Esophagus squamous epithelium (tissue), 5 donors: ENCODE data around the gene CARS2. TPM values are rescaled to one million over a fixed set of nuclear protein-coding genes. Genes with fewer than 3 reads are reported as not detected.
A peak's percentile ranks its signal among the peaks of the same experiment; 100 is the strongest.

Experiments
- DNase-seq: peaks from one replicate; lab custom pipeline; 2025; lab: John Stamatoyannopoulos, UW
- H3K27ac ChIP-seq, 4 donors: fragments of 200-600 bp; sonication (generic); one replicate each; pipeline ENCODE4 v1.5.1; 2016 to 2019; ENCODE audit warnings: mild to moderate bottlenecking in 1 of 4
- H3K27me3 ChIP-seq, 4 donors: fragments of 200-600 bp; sonication (generic); 1 replicate in 3 of 4; 2 replicates in 1 of 4; pipeline versions ENCODE4 v1.5.1 to v1.6.0; 2017 to 2021; ENCODE audit warnings: antibody characterized with exemption in 1 of 4
- H3K36me3 ChIP-seq, 3 donors: fragments of 200-600 bp; sonication (generic); one replicate each; pipeline ENCODE4 v1.5.1; 2016 to 2019
- H3K4me1 ChIP-seq, 3 donors: fragments of 200-600 bp; sonication (generic); one replicate each; pipeline ENCODE4 v1.5.1; 2017 to 2019
- H3K4me3 ChIP-seq, 4 donors: fragments of 200-600 bp; sonication (generic); 1 replicate in 3 of 4; 2 replicates in 1 of 4; pipeline ENCODE4 v1.5.1; 2016 to 2019; ENCODE audit warnings: mild to moderate bottlenecking in 2 of 4, moderate library complexity in 1 of 4
- H3K9me3 ChIP-seq, 3 donors: fragments of 200-600 bp; sonication (generic); one replicate each; pipeline ENCODE4 v1.5.1; 2016 to 2019
- POLR2A ChIP-seq, 4 donors: fragments of 450-650 bp; IDR thresholded peaks; one replicate each; pipeline ENCODE4 v1.6.1; 2017; ENCODE audit warnings: antibody characterized with exemption in 4 of 4, mild to moderate bottlenecking in 4 of 4, moderate library complexity in 3 of 4
- WGBS, 2 donors: methylation state at CpG; one replicate each; pipeline ENCODE4 v1.1.5; 2018; 5-methylcytosine and 5-hydroxymethylcytosine counted together
- intact Hi-C: fragments of 100-400 bp; cut with DNase I; formaldehyde crosslinking; loops from one replicate; pipeline ENCODE4 v1.15.0; 2022
- total RNA-seq, 4 donors: library from RNA; depleted of rRNA; stranded (reverse); fragments of >200 nt; gene quantifications; one replicate each; pipeline ENCODE4 v1.1.0, GENCODE V29; 2016
- TF ChIP-seq, protein P1 (sequence below), 6 experiments: fragments of 450-650 bp in 4 of 6; fragments of 200-600 bp in 2 of 6; sonication (generic) in 2 of 6; IDR thresholded peaks; one replicate each; pipeline ENCODE4 v1.5.1; 2016 to 2019; ENCODE audit warnings: antibody characterized with exemption in 6 of 6, mild to moderate bottlenecking in 4 of 6, moderate library complexity in 4 of 6
- donor health status: DM: yes; HTN: yes; CAD: no.

The CARS2 gene
- total RNA-seq, 4 donors from 2014 or later = 24.9 to 54.9 (median 33.5) TPM

GRCh38 chr13:110639935-110640334, 66.0 kb downstream of the CARS2 start:
- Histone ChIP-seq H3K4me3 (no peak overlapping the region), H3K36me3 (peaks cover 35 to 94% (median 48%) of the 10 kb centered on the region in 3 donors), H3K27me3 (no peaks in the 10 kb centered on the region), H3K4me1 (peaks cover 2 to 26% (median 4%) of the 10 kb centered on the region in 3 donors), H3K9me3 (no peaks in the 10 kb centered on the region), H3K27ac (peak overlapping the region in 1 of 4 donors; percentile 39)
- no peak for DNase-seq
- 76 to 85% methylated on average over 5 of the region's 5 CpGs for WGBS, 2 donors
- intact Hi-C loops = no loop called here
- TF ChIP-seq, protein P1, sequence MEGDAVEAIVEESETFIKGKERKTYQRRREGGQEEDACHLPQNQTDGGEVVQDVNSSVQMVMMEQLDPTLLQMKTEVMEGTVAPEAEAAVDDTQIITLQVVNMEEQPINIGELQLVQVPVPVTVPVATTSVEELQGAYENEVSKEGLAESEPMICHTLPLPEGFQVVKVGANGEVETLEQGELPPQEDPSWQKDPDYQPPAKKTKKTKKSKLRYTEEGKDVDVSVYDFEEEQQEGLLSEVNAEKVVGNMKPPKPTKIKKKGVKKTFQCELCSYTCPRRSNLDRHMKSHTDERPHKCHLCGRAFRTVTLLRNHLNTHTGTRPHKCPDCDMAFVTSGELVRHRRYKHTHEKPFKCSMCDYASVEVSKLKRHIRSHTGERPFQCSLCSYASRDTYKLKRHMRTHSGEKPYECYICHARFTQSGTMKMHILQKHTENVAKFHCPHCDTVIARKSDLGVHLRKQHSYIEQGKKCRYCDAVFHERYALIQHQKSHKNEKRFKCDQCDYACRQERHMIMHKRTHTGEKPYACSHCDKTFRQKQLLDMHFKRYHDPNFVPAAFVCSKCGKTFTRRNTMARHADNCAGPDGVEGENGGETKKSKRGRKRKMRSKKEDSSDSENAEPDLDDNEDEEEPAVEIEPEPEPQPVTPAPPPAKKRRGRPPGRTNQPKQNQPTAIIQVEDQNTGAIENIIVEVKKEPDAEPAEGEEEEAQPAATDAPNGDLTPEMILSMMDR (IDR thresholded peaks at IDR 0.05) = no peak
- no peak for TF ChIP-seq POLR2A (IDR thresholded peaks at IDR 0.05)

GRCh38 chr13:110638814-110639806, 66.8 kb downstream of the CARS2 start:
- Histone ChIP-seq H3K4me1 (peaks cover 0 to 19% (median 0%) of the 10 kb centered on the region in 3 donors), H3K36me3 (peaks cover 41 to 100% (median 57%) of the 10 kb centered on the region in 3 donors), H3K9me3 (no peaks in the 10 kb centered on the region), H3K27ac (no peak overlapping the region), H3K4me3 (no peak overlapping the region), H3K27me3 (no peaks in the 10 kb centered on the region)
- no peak for TF ChIP-seq POLR2A (IDR thresholded peaks at IDR 0.05)
- TF ChIP-seq, protein P1 (IDR thresholded peaks at IDR 0.05) = no peak
- 83 to 95% methylated on average over 28 to 34 of the region's 39 CpGs for WGBS, 2 donors
- no peak for DNase-seq
- intact Hi-C loops = no loop called here

- intact Hi-C loops = no loop called here
- WGBS, 2 donors = 87 to 93% methylated on average over 14 to 15 of the region's 23 CpGs
- H3K36me3 ChIP-seq = peaks cover 41 to 93% (median 56%) of the 10 kb centered on the region in 3 donors
These were observed 67.7 kb downstream of the CARS2 start for GRCh38 chr13:110638257-110638656.

DNA sequence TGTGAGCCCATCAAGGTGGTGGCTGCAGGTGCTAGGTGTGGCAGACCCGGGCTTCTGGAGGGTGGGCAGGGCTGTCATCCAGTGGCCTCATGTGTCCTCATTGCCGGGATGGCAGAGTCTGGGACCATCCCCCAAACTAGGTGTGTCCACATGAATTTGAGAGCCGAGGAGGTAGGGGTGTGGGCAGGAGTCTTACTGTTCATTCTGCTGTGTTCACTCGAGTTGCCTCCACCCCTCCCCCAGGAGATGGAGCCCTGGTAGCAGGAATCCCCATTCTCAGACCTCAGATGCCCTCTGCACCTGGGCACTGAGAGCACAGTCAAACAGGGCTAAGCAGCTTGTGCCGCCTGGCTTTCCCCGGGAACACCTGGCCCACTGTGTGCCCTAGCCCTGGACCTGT, 68.2 kb downstream of the CARS2 start:
- intact Hi-C loops = no loop called here
- no peak overlapping the region for H3K4me3 ChIP-seq
- H3K4me1 ChIP-seq = peaks cover 0 to 19% (median 0%) of the 10 kb centered on the region in 3 donors
- H3K27me3 ChIP-seq = no peaks in the 10 kb centered on the region
- H3K27ac ChIP-seq = no peak overlapping the region
- H3K9me3 ChIP-seq = no peaks in the 10 kb centered on the region
- peaks cover 39 to 92% (median 53%) of the 10 kb centered on the region in 3 donors for H3K36me3 ChIP-seq
- no peak for DNase-seq
- TF ChIP-seq, protein P1 (IDR thresholded peaks at IDR 0.05) = no peak
- no peak for TF ChIP-seq POLR2A (IDR thresholded peaks at IDR 0.05)
- 67 to 100% methylated on average over 2 to 6 of the region's 6 CpGs for WGBS, 2 donors

More at GRCh38 chr13:110638257-110638656, 67.7 kb downstream of the CARS2 start:
- TF ChIP-seq POLR2A (IDR thresholded peaks at IDR 0.05) = no peak
- TF ChIP-seq, protein P1 (IDR thresholded peaks at IDR 0.05) = no peak
- no peaks in the 10 kb centered on the region for H3K27me3 ChIP-seq
- H3K9me3 ChIP-seq = no peaks in the 10 kb centered on the region
- DNase-seq = no peak
- H3K4me1 ChIP-seq = peaks cover 0 to 19% (median 0%) of the 10 kb centered on the region in 3 donors
- no peak overlapping the region for H3K4me3 ChIP-seq
- no peak overlapping the region for H3K27ac ChIP-seq

- no peak for DNase-seq
- Histone ChIP-seq H3K36me3 (peaks cover 34 to 92% (median 48%) of the 10 kb centered on the region in 3 donors), H3K4me1 (peaks cover 0 to 19% (median 0%) of the 10 kb centered on the region in 3 donors), H3K4me3 (no peak overlapping the region), H3K27me3 (no peaks in the 10 kb centered on the region), H3K27ac (no peak overlapping the region), H3K9me3 (no peaks in the 10 kb centered on the region)
- TF ChIP-seq POLR2A (IDR thresholded peaks at IDR 0.05) = no peak
- TF ChIP-seq, protein P1 (IDR thresholded peaks at IDR 0.05) = no peak
- WGBS, 2 donors = 79 to 82% methylated on average over 3 to 5 of the region's 6 CpGs
- intact Hi-C loops = no loop called here
These were observed 68.6 kb downstream of the CARS2 start for GRCh38 chr13:110637275-110637674.
